ENCODE data around the gene BEST3. TPM values are rescaled to one million over a fixed set of nuclear protein-coding genes. Genes with fewer than 3 reads are reported as not detected.

The BEST3 gene
- total RNA-seq (2022; extraction: Qiagen RNA extraction; ENCODE audit: low read depth): 0.63 to 1.8 TPM (median 1.1 TPM) in 5 replicates

DNA sequence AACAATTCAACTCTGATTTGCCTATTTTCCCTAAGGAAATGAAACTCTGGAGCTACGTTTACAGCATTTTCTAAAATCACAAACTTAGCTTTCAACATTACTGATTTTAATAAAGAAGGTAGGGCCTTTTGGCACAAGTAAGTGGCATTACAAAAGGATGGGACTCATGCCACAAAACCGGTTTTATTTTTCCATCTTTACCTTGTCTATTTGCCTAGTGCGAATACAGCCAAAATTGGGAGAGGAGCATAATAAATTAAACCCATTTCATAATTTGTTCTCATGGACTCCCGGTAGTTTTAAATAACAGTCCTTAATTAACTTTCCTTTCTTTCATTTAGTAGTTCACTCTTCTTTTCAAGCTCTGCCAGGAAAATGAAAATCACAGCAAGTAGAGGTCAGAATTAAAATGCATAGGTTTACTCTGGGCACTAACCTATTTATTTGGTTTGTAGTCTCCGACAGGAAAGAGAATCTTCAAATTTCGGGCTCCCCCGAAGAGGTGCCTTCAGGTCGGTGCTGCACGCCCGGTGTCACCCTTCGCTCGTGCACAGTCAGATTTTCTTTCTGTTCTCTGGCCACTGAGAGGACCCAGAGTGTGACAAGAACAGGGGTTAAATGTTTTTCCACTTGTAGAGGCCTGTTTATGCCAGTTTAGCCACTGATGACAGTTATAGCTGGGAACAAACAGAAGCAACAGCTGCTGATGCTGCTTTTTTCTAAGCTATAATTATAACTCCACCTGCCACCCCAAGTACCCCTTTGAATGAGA is at the start of gene BEST3:
BEST3 (minus strand) TSS at position 535 of the 772 bp plus-strand sequence. CDS start 1,505 bp downstream, outside the sequence.

GRCh38 chr12:69738351-69739286 is 39.5 kb upstream of the BEST3 start, which contains the start of gene RAB3IP:
Gene RAB3IP, plus strand, starts transcription at chr12:69738860. Its CDS starts 16,549 bp downstream, at chr12:69755409.

GRCh38 chr12:69610729-69611128 is 88.4 kb downstream of the BEST3 start, which contains the start of gene LRRC10:
Gene LRRC10, minus strand, starts transcription at chr12:69610907. Its CDS starts 69 bp downstream, at chr12:69610838.

Other genes with a start within 250 kb of the BEST3 start
- 7.6 to 13.7 TPM (median 10.7 TPM) in 5 replicates for gene FRS2, start 228.9 kb downstream of the BEST3 start, total RNA-seq (2022; extraction: Qiagen RNA extraction; ENCODE audit: low read depth)
- gene CCT2, start 113.8 kb downstream of the BEST3 start, total RNA-seq (2022; extraction: Qiagen RNA extraction; ENCODE audit: low read depth): 263 to 400 TPM (median 294 TPM) in 5 replicates
- gene LRRC10, start 88.4 kb downstream of the BEST3 start, total RNA-seq (2022; extraction: Qiagen RNA extraction; ENCODE audit: low read depth): not detected in 5 replicates
- 11.5 to 16.4 TPM (median 13.0 TPM) in 5 replicates for gene RAB3IP, start 39.6 kb upstream of the BEST3 start, total RNA-seq (2022; extraction: Qiagen RNA extraction; ENCODE audit: low read depth)
- gene MYRFL, start 125.9 kb upstream of the BEST3 start, total RNA-seq (2022; extraction: Qiagen RNA extraction; ENCODE audit: low read depth): not detected in 5 replicates